ENCODE measurements around the gene NDUFA7. TPM values are rescaled to one million over a fixed set of nuclear protein-coding genes. Genes with fewer than 3 reads are reported as not detected.
A peak's percentile ranks its signal among the peaks of the same experiment; 100 is the strongest.
"Not testable (repeated sequence)": the region's sequence is repeated elsewhere in the genome, so short reads cannot be mapped to it uniquely, and the experiment has no call there.

Gene NDUFA7
- total RNA-seq, 2 experiments from 2014 or later, result 84.2 to 85.1 TPM

- CTCF ChIA-PET, result interaction anchor here (6.7 kb wide), 1 partner anchor 222 kb away, joined by 52 read pairs; the partner anchor contains the start of gene MYO1F
- no peaks in the 10 kb centered on the region for H3K36me3 Mint-ChIP-seq
- no peak overlapping the region for H3K4me3 Mint-ChIP-seq
- H3K9me3 Mint-ChIP-seq, result peaks cover 5% of the 10 kb centered on the region
- H3K4me1 Mint-ChIP-seq (ENCODE audit: low read depth), result peaks cover 14% of the 10 kb centered on the region
- peaks cover 8% of the 10 kb centered on the region for H3K27me3 Mint-ChIP-seq
- H3K27ac Mint-ChIP-seq, result no peak overlapping the region
- intact Hi-C loops (cut with micrococcal nuclease), result no loop called here
- POLR2A ChIA-PET, result no interaction called here
- DNase-seq, result no peak
Observed at GRCh38 chr19:8357007-8357521, 35.9 kb upstream of the NDUFA7 start.

- H3K4me1 Mint-ChIP-seq (ENCODE audit: low read depth), result peaks cover 8% of the 10 kb centered on the region
- H3K9me3 Mint-ChIP-seq, result peaks cover 5% of the 10 kb centered on the region
- DNase-seq, result peak; percentile 19
- CTCF ChIA-PET, result interaction anchor here (0.9 to 6.7 kb wide), 10 partner anchors 10 to 235 kb away, joined by 3 to 52 read pairs (median 22); partner anchors contain the start of genes ANGPTL4, MARCHF2 and MYO1F
- H3K27me3 Mint-ChIP-seq, result peaks cover 10% of the 10 kb centered on the region
- H3K4me3 Mint-ChIP-seq, result no peak overlapping the region
- H3K27ac Mint-ChIP-seq, result no peak overlapping the region
- POLR2A ChIA-PET, result no interaction called here
- H3K36me3 Mint-ChIP-seq, result no peaks in the 10 kb centered on the region
- intact Hi-C loops (cut with micrococcal nuclease), result loop anchor here (2.0 kb wide), 1 partner anchor 151 kb away; no protein-coding TSS in a partner anchor
Observed at GRCh38 chr19:8355631-8356402, 34.6 kb upstream of the NDUFA7 start.

- H3K36me3 Mint-ChIP-seq; H3K4me3 Mint-ChIP-seq; H3K9me3 Mint-ChIP-seq; H3K27ac Mint-ChIP-seq; DNase-seq; H3K4me1 Mint-ChIP-seq (ENCODE audit: low read depth); POLR2A ChIA-PET: not testable (repeated sequence)
- peaks cover 12% of the 10 kb centered on the region for H3K27me3 Mint-ChIP-seq
- intact Hi-C loops (cut with micrococcal nuclease), result loop anchor here (5.0 kb wide), 1 partner anchor 224 kb away; the partner anchor contains the start of gene MYO1F
- CTCF ChIA-PET, result interaction anchor here (0.6 to 6.7 kb wide), 15 partner anchors 9 to 423 kb away, joined by 3 to 52 read pairs (median 13); partner anchors contain the start of genes ANGPTL4, KANK3, MARCHF2 and MYO1F
Observed at GRCh38 chr19:8352845-8353244, 31.7 kb upstream of the NDUFA7 start.

GRCh38 chr19:8352134-8352827, 31.1 kb upstream of the NDUFA7 start:
- intact Hi-C loops (cut with micrococcal nuclease), result loop anchor here (5.0 kb wide), 1 partner anchor 225 kb away; the partner anchor contains the start of gene MYO1F
- ChIA-PET CTCF (interaction anchor here (0.8 to 6.7 kb wide), 9 partner anchors 9 to 227 kb away, joined by 3 to 52 read pairs (median 23); partner anchors contain the start of genes KANK3, MARCHF2 and MYO1F), POLR2A (no interaction called here)
- no peak for DNase-seq
- peaks cover 5% of the 10 kb centered on the region for H3K9me3 Mint-ChIP-seq
- H3K4me3 Mint-ChIP-seq, result no peak overlapping the region
- no peaks in the 10 kb centered on the region for H3K36me3 Mint-ChIP-seq
- peaks cover 8% of the 10 kb centered on the region for H3K4me1 Mint-ChIP-seq (ENCODE audit: low read depth)
- peaks cover 12% of the 10 kb centered on the region for H3K27me3 Mint-ChIP-seq
- H3K27ac Mint-ChIP-seq, result no peak overlapping the region

GRCh38 chr19:8349629-8350372, 28.6 kb upstream of the NDUFA7 start:
- DNase-seq; H3K36me3 Mint-ChIP-seq; H3K9me3 Mint-ChIP-seq; H3K4me3 Mint-ChIP-seq; H3K4me1 Mint-ChIP-seq (ENCODE audit: low read depth); H3K27ac Mint-ChIP-seq; POLR2A ChIA-PET: not testable (repeated sequence)
- peaks cover 12% of the 10 kb centered on the region for H3K27me3 Mint-ChIP-seq
- CTCF ChIA-PET, result interaction anchor here (0.6 kb wide), 1 partner anchor 16 kb away, joined by 5 read pairs; no protein-coding TSS in a partner anchor
- intact Hi-C loops (cut with micrococcal nuclease), result loop anchor here (5.0 kb wide), 1 partner anchor 228 kb away; the partner anchor contains the start of gene MYO1F

- peaks cover 10% of the 10 kb centered on the region for H3K4me1 Mint-ChIP-seq (ENCODE audit: low read depth)
- CTCF ChIA-PET, result interaction anchor here (1.1 to 3.2 kb wide), 3 partner anchors 10 to 237 kb away, joined by 3 to 23 read pairs (median 4); partner anchors contain the start of gene MARCHF2
- H3K4me3 Mint-ChIP-seq, result peak overlapping the region; percentile 69
- DNase-seq, result no peak
- POLR2A ChIA-PET, result interaction anchor here (1.5 kb wide), 1 partner anchor 9 kb away, joined by 3 read pairs; no protein-coding TSS in a partner anchor
- intact Hi-C loops (cut with micrococcal nuclease), result no loop called here
- no peak overlapping the region for H3K27ac Mint-ChIP-seq
- no peaks in the 10 kb centered on the region for H3K27me3 Mint-ChIP-seq
- H3K9me3 Mint-ChIP-seq, result no peaks in the 10 kb centered on the region
- no peaks in the 10 kb centered on the region for H3K36me3 Mint-ChIP-seq
Observed at GRCh38 chr19:8343483-8343844, 22.3 kb upstream of the NDUFA7 start.

- Mint-ChIP-seq H3K4me3 (peak within 1 kb of the TSS; percentile 69), H3K4me1 (ENCODE audit: low read depth) (peaks cover 10% of the 10 kb centered on the region), H3K9me3 (no peaks in the 10 kb centered on the region), H3K27me3 (peaks cover 3% of the 10 kb centered on the region), H3K27ac (no peak within 1 kb of the TSS), H3K36me3 (no peaks in the 10 kb centered on the region)
- intact Hi-C loops (cut with micrococcal nuclease), result no loop called here
- POLR2A ChIA-PET, result interaction anchor here (1.5 kb wide), 1 partner anchor 9 kb away, joined by 3 read pairs; no protein-coding TSS in a partner anchor
- DNase-seq, result peak; percentile 97
- CTCF ChIA-PET, result interaction anchor here (0.6 to 3.2 kb wide), 4 partner anchors 10 to 238 kb away, joined by 3 to 23 read pairs (median 4); partner anchors contain the start of gene MARCHF2
Observed at GRCh38 chr19:8342684-8343482, 21.7 kb upstream of the NDUFA7 start, which contains the start of gene KANK3. Gene KANK3 (minus strand): TSS chr19:8343262. CDS start chr19:8337828, 5,434 bp downstream.

- DNase-seq, result no peak
- POLR2A ChIA-PET, result interaction anchor here (1.5 kb wide), 1 partner anchor 8 kb away, joined by 3 read pairs; no protein-coding TSS in a partner anchor
- H3K27me3 Mint-ChIP-seq, result peaks cover 6% of the 10 kb centered on the region
- H3K4me3 Mint-ChIP-seq, result peak overlapping the region; percentile 39
- H3K4me1 Mint-ChIP-seq (ENCODE audit: low read depth), result peaks cover 10% of the 10 kb centered on the region
- intact Hi-C loops (cut with micrococcal nuclease), result no loop called here
- no peaks in the 10 kb centered on the region for H3K9me3 Mint-ChIP-seq
- CTCF ChIA-PET, result interaction anchor here (0.6 to 3.2 kb wide), 2 partner anchors 11 to 135 kb away, joined by 3 to 23 read pairs; no protein-coding TSS in a partner anchor
- no peaks in the 10 kb centered on the region for H3K36me3 Mint-ChIP-seq
- H3K27ac Mint-ChIP-seq, result no peak overlapping the region
Observed at GRCh38 chr19:8342316-8342683, 21.1 kb upstream of the NDUFA7 start.

- CTCF ChIA-PET, result interaction anchor here (1.0 kb wide), 1 partner anchor 13 kb away, joined by 12 read pairs; no protein-coding TSS in a partner anchor
- H3K27ac Mint-ChIP-seq; H3K36me3 Mint-ChIP-seq; POLR2A ChIA-PET; intact Hi-C loops (cut with micrococcal nuclease); H3K9me3 Mint-ChIP-seq; H3K27me3 Mint-ChIP-seq; DNase-seq; H3K4me3 Mint-ChIP-seq: not testable (repeated sequence)
- H3K4me1 Mint-ChIP-seq (ENCODE audit: low read depth), result peaks cover 10% of the 10 kb centered on the region
Observed at GRCh38 chr19:8341504-8341903, 20.3 kb upstream of the NDUFA7 start.

GRCh38 chr19:8340341-8341096, 19.3 kb upstream of the NDUFA7 start:
- peaks cover 13% of the 10 kb centered on the region for H3K4me1 Mint-ChIP-seq (ENCODE audit: low read depth)
- H3K4me3 Mint-ChIP-seq, result no peak overlapping the region
- CTCF ChIA-PET, result interaction anchor here (1.0 kb wide), 1 partner anchor 14 kb away, joined by 12 read pairs; no protein-coding TSS in a partner anchor

More at GRCh38 chr19:8340341-8341096, 19.3 kb upstream of the NDUFA7 start:
- Mint-ChIP-seq H3K27ac (no peak overlapping the region), H3K27me3 (peaks cover 15% of the 10 kb centered on the region), H3K9me3 (no peaks in the 10 kb centered on the region), H3K36me3 (no peaks in the 10 kb centered on the region)
- POLR2A ChIA-PET, result no interaction called here
- DNase-seq, result no peak
- intact Hi-C loops (cut with micrococcal nuclease), result no loop called here
